Cardiac fibroblast (primary cell): ENCODE data around the gene LBP.
"Not testable (repeated sequence)": the region's sequence is repeated elsewhere in the genome, so short reads cannot be mapped to it uniquely, and the experiment has no call there.

Experiments
- DNase-seq, 2 donors: peaks; one replicate each; pipeline versions ENCODE4 v3.0.0 to v3.0.0-alpha.2; 2010; ENCODE audit warnings: low read depth in 2 of 2
- H3K4me3 ChIP-seq, 2 donors: replicated peaks in 1 of 2; 1 replicate in 1 of 2; 2 replicates in 1 of 2; pipeline ENCODE4 v1.5.1; 2011; ENCODE audit warnings: low read depth in 2 of 2, low read length in 2 of 2, mild to moderate bottlenecking in 2 of 2, moderate library complexity in 1 of 2
- CTCF ChIP-seq: IDR thresholded peaks from one replicate; pipeline ENCODE4 v1.5.1; 2011; ENCODE audit warnings: low read depth, mild to moderate bottlenecking, low read length, inconsistent platforms

The LBP gene

GRCh38 chr20:38402816-38403215 is 56.5 kb downstream of the LBP start:
- no peak overlapping the region for H3K4me3 ChIP-seq
- no peak for TF ChIP-seq CTCF
- DNase-seq = no peak

GRCh38 chr20:38404016-38404415 is 57.7 kb downstream of the LBP start:
- TF ChIP-seq CTCF = no peak
- no peak for DNase-seq
- no peak overlapping the region for H3K4me3 ChIP-seq

- H3K4me3 ChIP-seq = no peak overlapping the region
- no peak for TF ChIP-seq CTCF
- no peak for DNase-seq
Observed at GRCh38 chr20:38405132-38405531, 58.9 kb downstream of the LBP start.

- TF ChIP-seq CTCF = no peak
- no peak for DNase-seq
- no peak overlapping the region for H3K4me3 ChIP-seq
Observed at GRCh38 chr20:38406476-38406875, 60.2 kb downstream of the LBP start.

- no peak for TF ChIP-seq CTCF
- H3K4me3 ChIP-seq = no peak overlapping the region
- DNase-seq = no peak
Observed at GRCh38 chr20:38407321-38407720, 61.0 kb downstream of the LBP start.

GRCh38 chr20:38407822-38408221 is 61.5 kb downstream of the LBP start:
- H3K4me3 ChIP-seq, DNase-seq: not testable (repeated sequence)

GRCh38 chr20:38412877-38413577 is 66.7 kb downstream of the LBP start:
- TF ChIP-seq CTCF = no peak
- H3K4me3 ChIP-seq = no peak overlapping the region
- DNase-seq = peak in 1 of 2 donors; percentile 46
